GM19372 (cell line): Measurements from ENCODE around the gene ALOXE3.
"Not testable (repeated sequence)": the region's sequence is repeated elsewhere in the genome, so short reads cannot be mapped to it uniquely, and the experiment has no call there.

Source experiments
- ATAC-seq: cut with Tn5 transposase; IDR thresholded peaks from one replicate; pipeline ENCODE4 v1.9.1; 2021; ENCODE audit warnings: mild to moderate bottlenecking, low read depth, moderate library complexity; ENCODE audit not compliant: unreplicated experiment

Gene ALOXE3

DNA sequence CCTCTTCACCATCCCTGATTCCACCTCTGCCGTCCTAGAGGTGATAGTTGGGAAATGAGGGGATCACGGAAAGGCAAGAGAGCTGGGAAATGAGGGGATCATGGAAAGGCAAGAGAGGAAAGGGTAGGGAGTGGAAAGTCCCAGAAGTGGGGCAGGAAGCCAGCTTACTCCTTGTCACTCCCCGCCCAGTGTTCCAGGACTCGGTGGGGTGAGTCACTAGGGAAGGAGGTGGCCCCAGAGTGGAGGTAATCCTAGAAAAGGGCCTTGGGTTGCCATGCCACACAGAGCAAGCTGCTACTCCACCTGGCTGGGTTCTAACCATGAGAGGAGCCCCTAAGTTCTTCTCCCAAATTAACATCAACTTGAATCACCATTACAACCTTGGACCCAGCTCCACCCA lies 14.8 kb downstream of the ALOXE3 start:
- no peak for ATAC-seq

- no peak for ATAC-seq
These were observed 16.6 kb downstream of the ALOXE3 start for GRCh38 chr17:8101721-8102120.

GRCh38 chr17:8100763-8101162 lies 17.6 kb downstream of the ALOXE3 start:
- ATAC-seq: no peak

- no peak for ATAC-seq
These were observed 18.2 kb downstream of the ALOXE3 start for GRCh38 chr17:8100111-8100510.

DNA sequence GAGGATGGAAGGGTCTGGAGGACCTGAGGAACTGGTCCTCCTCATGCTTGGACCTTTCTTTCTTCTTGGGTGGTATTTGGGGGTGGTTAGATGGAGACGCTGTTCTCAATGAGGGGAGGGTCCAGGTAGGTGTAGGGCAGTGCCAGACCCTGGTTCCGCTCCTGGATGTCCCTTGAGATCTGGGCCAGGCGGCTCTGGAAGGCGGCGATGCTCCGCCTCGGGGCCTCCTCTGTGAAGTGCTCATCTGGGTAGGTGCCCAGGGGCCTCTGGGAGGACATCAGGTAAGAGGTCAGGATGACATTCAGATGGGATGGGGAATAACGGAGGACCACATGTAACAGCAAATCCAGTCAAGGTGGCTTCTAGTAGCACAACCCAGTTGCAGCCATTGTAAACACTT lies 21.8 kb downstream of the ALOXE3 start:
- ATAC-seq: no peak

GRCh38 chr17:8095361-8095760 lies 23.0 kb downstream of the ALOXE3 start:
- no peak for ATAC-seq

DNA sequence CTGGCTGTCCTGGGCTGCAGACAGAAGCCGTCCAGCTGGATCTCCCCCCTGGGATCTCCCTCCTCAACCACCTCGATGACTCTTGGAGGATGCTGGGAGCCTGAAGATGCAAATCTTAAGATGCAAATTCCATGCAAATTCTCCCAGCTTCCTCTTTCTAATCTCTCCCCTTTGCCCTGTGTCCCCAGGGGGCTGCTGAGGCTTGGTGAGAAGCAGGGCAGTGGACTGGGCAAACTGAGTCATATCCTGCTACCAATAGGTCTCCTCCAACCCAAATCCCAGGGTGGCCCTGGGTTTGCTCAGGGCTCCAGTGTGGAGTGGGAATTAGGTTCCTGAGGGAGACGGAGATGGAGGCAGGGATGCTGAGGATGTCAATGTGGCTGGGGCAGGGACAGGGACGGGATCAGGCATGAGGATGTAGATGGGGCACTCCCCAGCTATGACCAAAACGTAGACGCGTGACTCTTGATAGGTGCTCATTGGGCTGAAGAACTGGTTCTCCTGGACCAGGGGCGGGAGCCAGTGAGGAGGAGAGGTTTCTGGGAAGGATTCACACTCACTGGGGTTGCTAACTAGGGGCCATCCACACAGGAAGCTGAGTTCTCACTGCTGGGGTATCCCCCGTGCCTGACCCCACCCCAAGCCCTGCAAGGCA lies 27.2 kb downstream of the ALOXE3 start:
- no peak for ATAC-seq

- ATAC-seq: no peak
These were observed 28.6 kb downstream of the ALOXE3 start for GRCh38 chr17:8089728-8090127.

GRCh38 chr17:8087952-8088230 lies 30.4 kb downstream of the ALOXE3 start:
- ATAC-seq: no peak

DNA sequence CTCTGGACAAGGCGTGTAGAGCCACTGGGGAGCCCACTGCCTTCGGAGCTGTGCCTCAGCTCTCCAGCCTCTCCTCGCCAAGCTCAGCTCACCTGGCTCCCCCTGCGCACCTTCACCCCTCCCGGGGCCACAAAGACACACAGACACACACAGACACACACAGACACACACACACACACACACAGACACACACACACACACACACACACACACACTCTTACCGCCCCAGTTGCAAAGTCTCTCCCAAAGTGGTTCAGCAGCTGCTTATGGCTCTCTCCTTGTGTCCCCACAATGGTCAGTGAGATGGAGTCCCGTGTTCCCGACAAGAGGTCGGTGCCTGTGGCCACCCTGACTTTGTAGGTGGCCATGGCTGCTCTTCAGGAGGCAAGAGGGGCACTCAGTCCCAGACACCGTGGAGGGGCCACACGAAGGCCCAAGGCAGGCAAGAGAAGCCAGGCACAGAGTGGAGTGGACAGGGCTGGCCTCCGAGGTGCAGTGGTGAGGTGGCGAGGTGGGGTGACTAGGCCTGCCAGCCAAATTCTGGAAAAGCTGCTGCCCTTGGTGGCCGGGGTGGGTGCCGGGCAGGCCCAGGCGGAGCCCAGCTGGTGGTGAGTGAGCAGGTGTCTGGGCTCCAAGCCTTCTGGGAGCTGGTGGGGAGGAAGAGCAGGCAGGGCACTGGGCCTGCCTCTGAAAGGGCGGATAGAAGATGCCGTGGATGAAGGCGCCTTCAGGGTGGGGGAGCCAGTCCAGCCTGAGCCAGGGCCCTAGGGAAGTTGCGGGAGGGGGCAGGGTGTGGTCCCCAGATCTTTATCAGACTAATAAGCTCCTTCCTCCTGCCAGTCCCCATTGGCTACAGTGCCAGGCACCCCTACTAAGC lies 31.0 kb downstream of the ALOXE3 start, which contains the start of gene ALOX12B:
Gene ALOX12B, minus strand, starts transcription at position 642 of the 877 bp plus-strand sequence. Its CDS starts 274 bp downstream, at position 368.
- no peak for ATAC-seq

GRCh38 chr17:8084250-8084649 lies 34.1 kb downstream of the ALOXE3 start:
- ATAC-seq: no peak

DNA sequence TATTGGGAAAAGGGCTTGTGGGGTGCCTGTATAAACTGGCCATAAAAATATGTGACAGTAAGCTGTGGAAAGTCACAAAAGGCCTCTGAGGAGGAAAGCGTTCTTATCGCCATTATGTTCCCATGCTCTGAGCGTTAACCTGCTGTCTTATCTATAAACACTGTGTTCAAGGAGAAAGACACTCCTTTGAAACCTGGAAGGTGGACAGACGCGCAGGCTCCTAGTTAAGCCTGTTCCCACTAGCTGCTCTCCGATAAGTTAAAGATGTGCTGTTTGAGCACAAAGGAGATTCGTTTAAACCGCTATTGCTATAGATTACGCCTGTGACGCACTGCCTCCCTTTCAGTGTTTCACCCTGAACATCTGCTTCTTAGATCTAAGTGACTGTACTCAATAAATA lies 36.0 kb downstream of the ALOXE3 start:
- no peak for ATAC-seq

DNA sequence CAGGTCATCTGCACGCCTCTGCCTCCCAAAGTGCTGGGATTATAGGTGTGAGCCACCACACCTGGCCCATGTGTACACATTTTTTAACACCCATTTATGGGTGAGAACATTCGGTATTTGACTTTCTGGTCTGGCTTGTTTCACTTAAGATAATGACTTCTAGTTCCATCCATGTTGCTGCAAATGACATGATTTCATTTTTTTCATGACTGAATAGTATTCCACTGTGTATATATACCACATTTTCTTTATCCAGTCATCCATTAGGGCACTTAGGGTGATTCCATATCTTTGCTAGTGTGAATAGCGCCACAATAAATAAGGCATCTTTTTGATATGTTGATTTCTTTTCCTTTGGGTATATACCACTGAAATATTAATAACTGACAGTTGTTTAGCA lies 36.4 kb downstream of the ALOXE3 start:
- ATAC-seq: no peak

- ATAC-seq: no peak
These were observed 37.5 kb downstream of the ALOXE3 start for GRCh38 chr17:8080799-8081219.

GRCh38 chr17:8080208-8080798 lies 38.0 kb downstream of the ALOXE3 start:
- ATAC-seq: no peak

DNA sequence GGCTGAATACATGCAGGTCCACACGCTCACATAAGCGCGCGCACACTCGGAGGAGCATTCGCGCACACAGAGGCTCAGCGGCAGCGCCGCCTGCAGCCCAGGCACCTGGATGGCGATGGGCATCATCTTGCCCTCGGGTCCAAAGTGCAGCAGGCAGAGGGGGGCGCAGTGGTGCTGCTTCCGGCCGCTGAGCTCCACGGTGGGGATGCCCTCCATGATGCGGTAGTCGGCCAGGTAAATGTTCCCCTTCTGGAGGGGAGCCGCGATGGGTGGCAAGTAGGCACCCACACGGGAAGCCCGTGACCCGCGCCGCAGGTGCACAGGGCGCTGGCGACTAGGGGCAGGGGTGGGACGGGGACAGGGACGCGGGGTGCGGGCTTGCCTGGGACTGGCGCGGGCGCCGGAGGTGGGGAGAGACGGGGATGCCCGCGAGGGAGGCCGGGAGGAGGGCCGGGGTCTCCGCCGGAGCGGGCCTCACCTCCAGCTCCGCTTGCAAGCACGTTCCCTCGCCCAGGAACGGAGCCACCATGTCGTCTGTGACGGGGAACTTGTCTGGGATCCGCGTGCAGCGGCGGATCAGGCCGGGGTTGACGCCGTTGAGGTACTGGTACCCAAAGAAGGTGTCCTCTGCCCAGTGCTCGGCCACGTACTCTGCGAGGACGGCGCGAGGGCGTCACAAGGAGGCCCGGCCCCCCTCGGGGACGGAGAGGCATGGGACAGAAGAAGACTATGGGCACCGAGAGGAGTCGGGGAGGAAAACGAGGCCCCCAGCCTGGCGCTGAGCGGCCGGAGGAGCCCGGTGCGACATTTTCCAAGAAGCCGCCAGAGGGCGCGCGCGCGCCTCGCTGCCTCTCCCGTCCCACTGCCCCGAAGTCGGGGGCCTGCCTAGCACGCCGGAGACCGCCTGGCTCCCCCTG lies 38.8 kb downstream of the ALOXE3 start:
- ATAC-seq: no peak

GRCh38 chr17:8077939-8078338 lies 40.4 kb downstream of the ALOXE3 start:
- ATAC-seq: not testable (repeated sequence)

- ATAC-seq: no peak
These were observed 41.6 kb downstream of the ALOXE3 start for GRCh38 chr17:8076502-8077266.

DNA sequence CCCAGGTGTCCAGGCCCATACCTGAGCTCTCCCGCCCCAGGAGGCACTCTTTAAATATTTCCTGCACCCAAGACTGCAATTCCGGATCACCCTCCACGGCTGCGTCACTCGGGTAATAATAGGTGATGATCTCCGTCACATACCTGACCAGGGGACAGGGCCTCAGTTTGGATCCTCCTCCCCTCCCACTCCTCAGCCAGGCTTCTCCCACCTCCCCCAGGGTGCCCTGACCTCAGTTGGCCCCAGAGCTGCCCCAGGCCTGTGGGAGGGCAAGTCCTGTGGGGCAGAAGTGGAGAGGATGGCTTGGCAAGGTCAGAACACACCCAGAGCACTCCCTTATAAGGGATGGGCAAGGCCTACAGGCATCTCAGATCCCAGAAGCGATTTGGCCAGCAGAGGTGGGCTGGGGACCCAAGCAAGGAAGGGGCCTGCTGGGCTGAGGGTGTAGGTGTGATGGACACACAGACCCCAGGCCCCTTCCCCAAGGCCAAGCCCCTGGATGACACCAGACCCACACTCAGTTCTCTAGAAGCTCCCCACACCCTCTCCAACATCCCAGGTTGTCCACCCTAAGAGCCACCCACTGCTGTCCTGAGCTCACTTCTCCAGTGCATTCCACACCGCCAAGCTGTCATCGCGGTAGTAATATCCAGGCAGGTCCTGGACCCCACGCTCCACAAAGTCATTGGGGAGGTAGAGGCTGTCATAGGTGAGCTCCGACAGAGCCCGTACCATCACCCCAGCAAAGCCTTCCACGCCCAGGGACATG lies 42.6 kb downstream of the ALOXE3 start:
- no peak for ATAC-seq
